Measurements from ENCODE around the gene ADARB1.

Gene ADARB1

DNA sequence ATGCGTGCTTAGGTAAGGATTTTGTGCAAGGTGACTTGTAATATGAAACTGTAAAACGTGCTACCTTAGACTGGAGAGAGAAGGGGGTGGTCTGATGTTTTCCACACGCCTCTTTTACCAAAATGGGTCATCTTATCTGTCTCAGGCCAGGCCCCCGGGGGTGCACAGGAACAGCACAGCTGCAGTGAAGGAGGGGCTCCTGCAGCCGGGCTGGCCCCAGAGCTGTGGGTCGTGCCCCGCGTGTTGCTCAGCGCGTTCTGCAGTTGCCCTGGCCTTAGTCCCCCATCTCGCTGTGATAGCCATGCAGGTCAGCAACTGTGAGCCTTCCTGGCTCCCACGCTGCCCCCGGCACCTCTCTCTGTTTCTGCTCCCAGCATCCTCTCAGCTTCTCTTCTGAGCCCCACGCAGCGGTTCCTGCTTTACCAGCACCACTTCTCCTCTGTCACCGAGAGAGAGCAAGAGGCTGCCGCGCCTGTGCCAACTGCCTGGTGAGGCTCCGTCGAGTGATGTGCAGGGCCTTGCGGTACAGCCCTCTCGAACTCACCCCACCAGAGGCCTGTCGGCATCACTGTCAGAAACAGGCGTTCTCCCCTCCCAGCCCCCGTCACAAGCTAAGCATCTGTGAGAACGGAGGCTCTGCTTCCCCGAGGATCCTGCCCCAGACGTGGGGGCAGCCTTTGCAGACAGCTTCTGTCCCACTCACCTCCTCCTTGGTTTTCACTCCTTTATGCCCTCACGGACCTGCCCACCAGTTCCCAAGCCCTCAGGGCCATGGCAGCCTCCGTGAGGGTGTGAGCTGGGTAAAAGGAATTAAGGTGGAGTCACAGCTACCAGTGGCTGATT lies 73.3 kb downstream of the ADARB1 start:
- in situ Hi-C loops (cut with MboI; ENCODE audit: low sequenced_read_pairs, unreplicated experiment), result loop anchor here (25.0 kb wide), 1 partner anchor 290 kb away; no protein-coding TSS in a partner anchor
- TF ChIP-seq, protein P1, sequence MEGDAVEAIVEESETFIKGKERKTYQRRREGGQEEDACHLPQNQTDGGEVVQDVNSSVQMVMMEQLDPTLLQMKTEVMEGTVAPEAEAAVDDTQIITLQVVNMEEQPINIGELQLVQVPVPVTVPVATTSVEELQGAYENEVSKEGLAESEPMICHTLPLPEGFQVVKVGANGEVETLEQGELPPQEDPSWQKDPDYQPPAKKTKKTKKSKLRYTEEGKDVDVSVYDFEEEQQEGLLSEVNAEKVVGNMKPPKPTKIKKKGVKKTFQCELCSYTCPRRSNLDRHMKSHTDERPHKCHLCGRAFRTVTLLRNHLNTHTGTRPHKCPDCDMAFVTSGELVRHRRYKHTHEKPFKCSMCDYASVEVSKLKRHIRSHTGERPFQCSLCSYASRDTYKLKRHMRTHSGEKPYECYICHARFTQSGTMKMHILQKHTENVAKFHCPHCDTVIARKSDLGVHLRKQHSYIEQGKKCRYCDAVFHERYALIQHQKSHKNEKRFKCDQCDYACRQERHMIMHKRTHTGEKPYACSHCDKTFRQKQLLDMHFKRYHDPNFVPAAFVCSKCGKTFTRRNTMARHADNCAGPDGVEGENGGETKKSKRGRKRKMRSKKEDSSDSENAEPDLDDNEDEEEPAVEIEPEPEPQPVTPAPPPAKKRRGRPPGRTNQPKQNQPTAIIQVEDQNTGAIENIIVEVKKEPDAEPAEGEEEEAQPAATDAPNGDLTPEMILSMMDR (IDR thresholded peaks at IDR 0.05; ENCODE audit: borderline replicate concordance, control extremely low read depth, extremely low read depth, insufficient read depth, missing control alignments), result no peak
- DNase-seq (ENCODE audit: low spot score), result no peak

DNA sequence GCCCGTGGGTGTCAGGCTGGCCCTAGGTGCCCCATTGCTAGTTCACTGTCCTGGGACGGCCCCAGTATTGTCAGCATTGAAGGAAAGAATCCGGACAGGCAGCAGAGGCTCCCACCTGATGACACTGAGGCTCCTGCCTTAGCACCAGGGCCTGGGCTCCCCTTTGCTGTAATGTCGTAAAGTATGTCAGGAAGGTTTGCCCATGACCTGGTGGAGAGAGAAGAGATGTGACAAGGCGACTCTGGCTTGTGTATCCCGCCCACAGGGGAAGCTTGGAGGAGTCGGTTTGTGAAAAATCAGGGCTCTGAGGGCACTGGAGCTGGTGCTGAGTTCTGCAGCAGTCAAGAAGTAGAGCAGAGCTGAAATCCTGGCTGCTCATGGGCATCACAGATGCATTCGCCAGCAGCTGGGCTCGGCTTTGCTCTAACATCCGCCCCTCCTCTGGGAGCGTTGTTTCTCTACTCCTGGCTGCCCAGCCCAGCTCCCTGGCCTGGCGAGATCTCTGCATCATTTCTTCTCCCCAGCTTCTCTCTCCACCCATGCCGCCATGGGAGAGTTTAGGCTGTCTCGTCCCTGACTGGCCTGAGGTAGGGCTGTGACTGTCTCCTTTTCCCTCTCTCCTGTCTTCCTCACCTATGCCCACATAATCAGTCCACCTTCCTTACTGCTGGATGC lies 74.1 kb downstream of the ADARB1 start:
- DNase-seq (ENCODE audit: low spot score), result no peak
- TF ChIP-seq, protein P1 (IDR thresholded peaks at IDR 0.05; ENCODE audit: borderline replicate concordance, control extremely low read depth, extremely low read depth, insufficient read depth, missing control alignments), result no peak
- in situ Hi-C loops (cut with MboI; ENCODE audit: low sequenced_read_pairs, unreplicated experiment), result loop anchor here (25.0 kb wide), 1 partner anchor 289 kb away; no protein-coding TSS in a partner anchor

DNA sequence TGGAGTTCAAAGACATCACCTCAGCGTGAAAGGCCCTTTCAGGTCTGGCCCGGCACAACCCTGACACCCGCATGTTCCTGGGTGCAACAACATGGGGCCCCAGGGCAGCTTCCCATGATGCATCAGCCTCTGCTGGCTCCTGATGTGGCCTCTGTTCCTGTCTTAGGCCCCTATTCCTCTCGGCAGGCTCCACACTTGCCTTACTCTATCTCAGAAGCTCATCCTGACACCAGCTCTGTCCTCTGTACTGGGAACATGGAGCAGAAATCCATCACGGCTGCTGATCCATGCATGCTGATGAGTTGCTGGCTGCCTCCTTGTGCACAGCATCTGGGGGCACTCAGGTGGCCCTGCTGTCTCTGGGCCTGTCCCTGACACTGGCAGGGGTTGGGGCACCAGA lies 74.6 kb downstream of the ADARB1 start:
- DNase-seq (ENCODE audit: low spot score), result no peak
- TF ChIP-seq, protein P1 (IDR thresholded peaks at IDR 0.05; ENCODE audit: borderline replicate concordance, control extremely low read depth, extremely low read depth, insufficient read depth, missing control alignments), result no peak
- in situ Hi-C loops (cut with MboI; ENCODE audit: low sequenced_read_pairs, unreplicated experiment), result loop anchor here (25.0 kb wide), 1 partner anchor 288 kb away; no protein-coding TSS in a partner anchor

DNA sequence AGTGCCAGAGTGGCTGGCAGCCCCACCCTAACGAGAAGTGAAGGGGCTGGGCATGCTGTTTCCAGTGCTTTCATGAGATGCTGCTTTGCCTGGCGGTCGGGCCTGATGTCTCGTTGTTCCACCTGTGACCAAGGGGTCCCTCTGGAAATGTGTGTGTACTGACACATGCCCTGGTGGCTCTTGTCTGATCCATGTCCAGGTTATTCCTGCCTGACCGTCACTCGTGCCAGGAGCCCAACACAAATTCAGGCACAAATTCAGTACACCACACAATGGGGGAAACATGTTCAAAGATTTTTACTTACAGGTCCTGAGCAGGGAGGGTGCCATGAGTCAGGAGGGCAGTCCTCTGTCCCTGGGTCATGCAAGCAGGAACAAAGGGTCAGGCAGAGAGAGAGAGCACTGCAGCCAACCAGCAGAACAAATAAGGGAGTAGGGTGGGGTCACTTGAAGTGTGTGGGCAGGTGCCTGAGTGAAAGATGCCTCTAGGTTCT lies 76.3 kb downstream of the ADARB1 start:
- TF ChIP-seq, protein P1 (IDR thresholded peaks at IDR 0.05; ENCODE audit: borderline replicate concordance, control extremely low read depth, extremely low read depth, insufficient read depth, missing control alignments), result no peak
- in situ Hi-C loops (cut with MboI; ENCODE audit: low sequenced_read_pairs, unreplicated experiment), result no loop called here
- no peak for DNase-seq (ENCODE audit: low spot score)

DNA sequence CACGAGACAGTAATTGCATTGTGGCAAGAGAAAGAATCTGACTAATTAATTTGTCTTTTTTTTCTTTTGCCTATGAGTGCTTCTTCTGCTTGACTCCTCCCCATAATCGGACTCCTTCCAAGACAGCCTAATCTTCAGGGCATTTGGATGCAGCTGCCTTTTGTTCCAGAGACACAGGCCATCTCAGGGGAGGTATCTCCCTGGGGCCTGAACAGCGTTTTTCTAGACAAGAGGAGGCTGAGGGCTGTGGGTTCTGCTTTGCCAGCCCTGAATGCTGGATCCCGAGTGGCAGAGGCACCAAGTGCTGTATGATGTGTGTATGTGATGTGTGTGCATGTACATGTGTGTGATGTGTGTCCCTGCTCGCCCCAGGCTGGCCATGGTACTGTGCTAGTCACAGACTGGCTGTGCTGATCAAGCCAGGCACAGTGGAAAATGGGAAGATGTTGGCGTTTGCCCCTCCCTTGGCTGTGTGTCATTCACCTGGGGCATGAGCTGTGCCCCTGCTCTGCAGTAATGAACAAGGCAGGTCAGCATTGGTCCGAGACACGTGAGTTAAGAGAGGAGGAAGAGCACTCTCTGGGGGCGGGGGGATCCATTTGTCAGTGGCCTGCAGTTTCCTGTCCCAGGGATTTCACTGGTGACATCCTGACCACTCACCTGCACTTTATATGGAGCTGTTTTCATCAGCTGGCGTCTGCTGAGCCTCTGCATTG lies 77.2 kb downstream of the ADARB1 start:
- TF ChIP-seq, protein P1 (IDR thresholded peaks at IDR 0.05; ENCODE audit: borderline replicate concordance, control extremely low read depth, extremely low read depth, insufficient read depth, missing control alignments), result no peak
- in situ Hi-C loops (cut with MboI; ENCODE audit: low sequenced_read_pairs, unreplicated experiment), result no loop called here
- no peak for DNase-seq (ENCODE audit: low spot score)

DNA sequence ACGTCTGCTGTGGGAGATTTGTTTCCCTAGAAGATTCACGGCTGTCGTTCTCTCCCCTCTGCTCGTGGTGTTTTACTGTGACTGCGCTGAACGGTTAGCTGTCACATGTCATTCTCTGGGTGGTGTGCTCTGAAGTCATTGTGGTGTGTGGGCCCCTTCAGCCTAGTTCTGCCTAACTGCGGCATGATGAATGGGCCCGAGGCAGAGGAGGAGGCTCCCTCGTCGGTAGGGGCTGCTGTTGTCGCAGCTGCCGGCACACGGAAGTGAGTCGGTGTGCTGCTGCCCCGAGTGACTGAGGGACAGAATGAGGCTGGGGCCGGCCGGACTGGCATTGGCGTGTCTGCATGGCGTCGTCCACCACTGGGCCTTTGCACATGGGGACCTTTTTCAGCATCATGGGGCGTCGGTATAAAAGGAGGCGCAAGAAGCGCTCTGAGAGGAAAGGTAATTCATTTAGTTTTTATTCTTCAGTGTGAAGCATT lies 77.9 kb downstream of the ADARB1 start:
- TF ChIP-seq, protein P1 (IDR thresholded peaks at IDR 0.05; ENCODE audit: borderline replicate concordance, control extremely low read depth, extremely low read depth, insufficient read depth, missing control alignments), result peak; percentile 87
- in situ Hi-C loops (cut with MboI; ENCODE audit: low sequenced_read_pairs, unreplicated experiment), result no loop called here
- DNase-seq (ENCODE audit: low spot score), result peak; percentile 86
